HEK293T (cell line): ENCODE measurements around the gene PHLPP1.

ENCODE experiments used
- BHLHE40 ChIP-seq: fragments of 450-650 bp; IDR thresholded peaks from 2 replicates; pipeline ENCODE4 v1.6.1; 2016; ENCODE audit warnings: mild to moderate bottlenecking, moderate library complexity, borderline replicate concordance
- ELF4 ChIP-seq: fragments of 450-650 bp; IDR thresholded peaks from 2 replicates; pipeline ENCODE4 v1.6.1; 2017; ENCODE audit warnings: antibody characterized with exemption
- SP1 ChIP-seq: fragments of 450-650 bp; IDR thresholded peaks from 2 replicates; pipeline ENCODE4 v1.6.1; 2017
- SUZ12 ChIP-seq: fragments of 450-650 bp; IDR thresholded peaks from 2 replicates; pipeline ENCODE4 v1.6.1; 2016; ENCODE audit warnings: mild to moderate bottlenecking
- ZNF384 ChIP-seq: fragments of 450-650 bp; IDR thresholded peaks from 2 replicates; pipeline ENCODE4 v1.6.1; 2016

- no peak for TF ChIP-seq BHLHE40
- no peak for TF ChIP-seq ZNF384
- no peak for TF ChIP-seq SUZ12
- no peak for TF ChIP-seq ELF4
- TF ChIP-seq SP1: no peak
Measured at GRCh38 chr18:62857263-62857976, 142.1 kb downstream of the PHLPP1 start.
